Glutamatergic neuron (in vitro differentiated cells): ENCODE data around the gene SORCS1. TPM values are rescaled to one million over a fixed set of nuclear protein-coding genes. Genes with fewer than 3 reads are reported as not detected.

Source experiments
- DNase-seq: peaks from one replicate; pipeline ENCODE4 v3.0.0; 2022
- H3K27ac Mint-ChIP-seq: one replicate; pipeline ENCODE4 v1.8.0; 2020; ENCODE audit warnings: mild to moderate bottlenecking, mixed read lengths, inconsistent platforms; ENCODE audit not compliant: unreplicated experiment
- H3K27me3 Mint-ChIP-seq: one replicate; pipeline ENCODE4 v1.8.0; 2020; ENCODE audit warnings: mild to moderate bottlenecking, moderate library complexity, mixed read lengths, inconsistent platforms; ENCODE audit not compliant: unreplicated experiment
- H3K36me3 Mint-ChIP-seq: one replicate; pipeline ENCODE4 v1.8.0; 2020; ENCODE audit warnings: mild to moderate bottlenecking, mixed read lengths, inconsistent platforms; ENCODE audit not compliant: unreplicated experiment
- H3K4me1 Mint-ChIP-seq: one replicate; pipeline ENCODE4 v1.8.0; 2020; ENCODE audit warnings: mild to moderate bottlenecking, low read depth, mixed read lengths, inconsistent platforms; ENCODE audit not compliant: unreplicated experiment
- H3K4me3 Mint-ChIP-seq: one replicate; pipeline ENCODE4 v1.8.0; 2020; ENCODE audit warnings: mild to moderate bottlenecking, mixed read lengths, inconsistent platforms; ENCODE audit not compliant: unreplicated experiment
- H3K9me3 Mint-ChIP-seq: one replicate; pipeline ENCODE4 v1.8.0; 2020; ENCODE audit warnings: mild to moderate bottlenecking, moderate library complexity, mixed read lengths, inconsistent platforms; ENCODE audit not compliant: unreplicated experiment
- total RNA-seq: library from RNA; stranded (reverse); fragmentation: NEBNext Ultra II Directional; extraction: Animal tissue kit (Norgen Biotek cat#: 25700); gene quantifications from one replicate; pipeline ENCODE4 v1.2.1, GENCODE V29; 2021; ENCODE audit not compliant: unreplicated experiment
- TF ChIP-seq, protein P1 (sequence below): fragments of 200-600 bp; sonication (generic); IDR thresholded peaks from one replicate; pipeline ENCODE4 v1.5.0; 2021; ENCODE audit not compliant: partially characterized antibody, unreplicated experiment

Gene SORCS1
- total RNA-seq, 1 donor from 2014 or later: 3.3 TPM

DNA sequence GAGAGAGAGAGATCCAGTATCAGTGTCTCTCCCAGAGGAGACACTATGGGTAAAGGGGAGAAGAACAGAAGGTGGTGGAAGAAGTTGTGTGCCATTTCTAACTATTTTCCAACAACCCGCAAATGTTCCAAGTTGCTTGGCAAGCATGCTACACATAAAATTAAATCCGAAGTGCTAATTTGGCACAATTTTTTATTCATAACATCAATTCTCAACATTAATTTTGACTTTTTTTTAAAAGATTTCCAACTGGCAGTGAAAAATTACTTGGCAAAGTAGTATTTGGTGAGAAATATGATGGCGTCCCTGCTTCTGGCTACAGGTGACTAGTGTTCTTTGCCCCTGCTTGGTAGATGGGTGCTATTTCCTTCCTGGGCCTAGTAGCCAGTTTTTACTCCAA is 622.0 kb downstream of the SORCS1 start:
- DNase-seq: no peak
- no peak overlapping the region for H3K4me3 Mint-ChIP-seq
- H3K27me3 Mint-ChIP-seq: peaks cover 2% of the 10 kb centered on the region
- no peaks in the 10 kb centered on the region for H3K9me3 Mint-ChIP-seq
- H3K27ac Mint-ChIP-seq: no peak overlapping the region
- no peaks in the 10 kb centered on the region for H3K36me3 Mint-ChIP-seq
- TF ChIP-seq, protein P1, sequence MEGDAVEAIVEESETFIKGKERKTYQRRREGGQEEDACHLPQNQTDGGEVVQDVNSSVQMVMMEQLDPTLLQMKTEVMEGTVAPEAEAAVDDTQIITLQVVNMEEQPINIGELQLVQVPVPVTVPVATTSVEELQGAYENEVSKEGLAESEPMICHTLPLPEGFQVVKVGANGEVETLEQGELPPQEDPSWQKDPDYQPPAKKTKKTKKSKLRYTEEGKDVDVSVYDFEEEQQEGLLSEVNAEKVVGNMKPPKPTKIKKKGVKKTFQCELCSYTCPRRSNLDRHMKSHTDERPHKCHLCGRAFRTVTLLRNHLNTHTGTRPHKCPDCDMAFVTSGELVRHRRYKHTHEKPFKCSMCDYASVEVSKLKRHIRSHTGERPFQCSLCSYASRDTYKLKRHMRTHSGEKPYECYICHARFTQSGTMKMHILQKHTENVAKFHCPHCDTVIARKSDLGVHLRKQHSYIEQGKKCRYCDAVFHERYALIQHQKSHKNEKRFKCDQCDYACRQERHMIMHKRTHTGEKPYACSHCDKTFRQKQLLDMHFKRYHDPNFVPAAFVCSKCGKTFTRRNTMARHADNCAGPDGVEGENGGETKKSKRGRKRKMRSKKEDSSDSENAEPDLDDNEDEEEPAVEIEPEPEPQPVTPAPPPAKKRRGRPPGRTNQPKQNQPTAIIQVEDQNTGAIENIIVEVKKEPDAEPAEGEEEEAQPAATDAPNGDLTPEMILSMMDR: no peak
- no peaks in the 10 kb centered on the region for H3K4me1 Mint-ChIP-seq

DNA sequence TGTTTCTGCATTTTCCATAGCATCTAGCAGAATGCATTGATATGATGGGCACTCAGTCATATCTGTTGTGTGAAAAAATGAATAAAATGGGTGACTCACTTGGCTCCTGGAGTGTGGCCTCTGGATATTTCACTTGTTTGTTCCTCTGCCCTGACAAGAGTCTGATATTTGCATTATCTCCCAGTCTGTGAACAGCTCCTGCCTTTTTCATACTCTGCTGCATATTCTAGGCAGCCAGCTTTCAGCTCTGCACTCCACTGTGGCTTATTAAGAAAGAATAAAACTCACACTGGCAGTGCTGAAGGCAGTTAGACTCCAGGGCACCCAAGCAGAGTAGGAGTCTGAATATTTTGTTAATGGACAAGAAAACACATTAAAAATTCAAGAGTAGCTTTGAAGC is 623.9 kb downstream of the SORCS1 start:
- H3K36me3 Mint-ChIP-seq: no peaks in the 10 kb centered on the region
- peaks cover 2% of the 10 kb centered on the region for H3K9me3 Mint-ChIP-seq
- DNase-seq: no peak
- no peaks in the 10 kb centered on the region for H3K4me1 Mint-ChIP-seq
- peaks cover 2% of the 10 kb centered on the region for H3K27me3 Mint-ChIP-seq
- TF ChIP-seq, protein P1: no peak
- H3K27ac Mint-ChIP-seq: no peak overlapping the region
- H3K4me3 Mint-ChIP-seq: no peak overlapping the region

DNA sequence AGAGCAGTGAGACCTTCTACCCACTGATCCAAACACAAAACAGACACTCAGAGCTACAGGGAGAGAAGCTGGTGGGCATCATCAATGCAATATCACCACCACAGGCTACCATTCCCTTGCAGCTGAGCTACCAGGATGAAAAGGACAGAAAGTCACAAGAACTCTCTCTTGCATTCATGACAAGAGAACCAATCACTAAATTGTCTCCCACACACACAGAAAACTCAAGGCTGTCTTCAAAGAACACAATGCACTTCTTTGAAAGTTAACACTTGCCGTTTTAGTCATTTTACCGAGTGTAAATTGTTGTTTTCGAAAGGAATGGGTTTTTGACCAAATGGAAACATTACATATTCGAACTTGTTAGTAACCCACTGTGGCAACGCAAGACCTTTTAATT is 626.6 kb downstream of the SORCS1 start:
- TF ChIP-seq, protein P1: no peak

DNA sequence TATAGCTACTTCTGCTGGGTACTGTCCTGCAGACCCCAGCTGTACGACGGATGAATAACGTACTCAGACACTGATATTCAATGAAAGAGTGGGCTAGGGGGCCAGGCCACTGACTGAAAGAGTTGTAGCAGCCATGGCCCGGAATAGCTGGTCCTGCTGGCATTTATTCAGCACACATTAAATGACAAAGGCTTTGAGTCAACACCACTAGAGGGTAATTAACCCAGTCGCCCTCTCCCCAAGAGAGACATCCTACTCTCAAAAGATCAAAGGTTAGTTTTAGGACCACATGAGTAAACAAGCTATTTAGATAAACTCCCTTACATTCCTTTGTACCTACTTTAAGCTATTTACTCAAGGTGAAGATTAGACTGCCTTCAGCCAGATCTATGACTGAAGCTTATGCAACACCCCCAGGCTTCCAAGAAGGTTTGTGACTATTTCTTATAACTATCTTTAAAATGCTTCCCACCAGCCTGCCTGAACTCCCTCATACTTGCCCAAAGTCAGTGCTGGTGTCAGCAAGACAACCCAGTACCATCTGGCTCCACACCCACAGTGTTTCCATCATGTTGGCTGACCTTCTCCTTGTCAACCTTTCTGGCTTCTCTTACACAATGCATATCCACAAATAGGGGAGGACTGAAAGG is 629.1 kb downstream of the SORCS1 start:
- Mint-ChIP-seq H3K36me3 (no peaks in the 10 kb centered on the region), H3K27ac (no peak overlapping the region), H3K4me1 (no peaks in the 10 kb centered on the region), H3K9me3 (peaks cover 3% of the 10 kb centered on the region), H3K27me3 (no peaks in the 10 kb centered on the region), H3K4me3 (no peak overlapping the region)
- TF ChIP-seq, protein P1: no peak
- no peak for DNase-seq

More for the DNA sequence above, 626.6 kb downstream of the SORCS1 start:
- no peak for DNase-seq
- peaks cover 3% of the 10 kb centered on the region for H3K9me3 Mint-ChIP-seq
- H3K27ac Mint-ChIP-seq: no peak overlapping the region
- H3K27me3 Mint-ChIP-seq: no peaks in the 10 kb centered on the region
- no peak overlapping the region for H3K4me3 Mint-ChIP-seq
- no peaks in the 10 kb centered on the region for H3K36me3 Mint-ChIP-seq
- no peaks in the 10 kb centered on the region for H3K4me1 Mint-ChIP-seq

DNA sequence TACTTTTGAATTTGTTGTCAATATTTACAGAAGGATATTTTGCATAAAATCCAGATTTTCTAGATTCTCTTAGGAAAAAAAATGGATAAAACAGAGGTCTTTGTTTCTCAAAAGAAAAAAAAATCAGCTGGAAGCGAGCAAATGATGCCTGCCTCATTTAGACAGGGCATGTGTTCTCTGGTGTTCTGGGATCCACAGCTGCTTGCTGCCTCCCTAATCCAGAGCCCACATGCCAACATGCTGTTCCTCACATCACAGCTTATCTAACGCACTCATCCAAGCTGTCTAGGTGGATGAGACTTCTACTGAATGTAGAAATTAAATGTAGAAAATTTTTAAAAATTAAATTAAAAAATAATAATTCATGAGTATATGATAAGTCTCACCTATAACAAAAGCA is 630.1 kb downstream of the SORCS1 start:
- no peak for DNase-seq
- Mint-ChIP-seq H3K36me3 (no peaks in the 10 kb centered on the region), H3K9me3 (peaks cover 3% of the 10 kb centered on the region), H3K4me3 (no peak overlapping the region), H3K27ac (no peak overlapping the region), H3K27me3 (no peaks in the 10 kb centered on the region), H3K4me1 (no peaks in the 10 kb centered on the region)
- TF ChIP-seq, protein P1: no peak
